LNCaP clone FGC (cell line): Measurements from ENCODE around the gene TEDC2.

Experiments
- DNase-seq: peaks from one replicate; pipeline ENCODE4 v3.0.0-alpha.2; 2011; ENCODE audit warnings: low read depth
- H3K4me3 ChIP-seq: 2 replicates; pipeline ENCODE4 v1.5.1; 2011; ENCODE audit warnings: mild to moderate bottlenecking, low read depth, low read length, control low read depth
- CTCF ChIP-seq: IDR thresholded peaks from 2 replicates; pipeline ENCODE4 v1.5.1; 2012; ENCODE audit warnings: mild to moderate bottlenecking; ENCODE audit not compliant: control insufficient read depth, insufficient read depth; ENCODE audit errors: extremely low read depth

TEDC2 gene

DNA sequence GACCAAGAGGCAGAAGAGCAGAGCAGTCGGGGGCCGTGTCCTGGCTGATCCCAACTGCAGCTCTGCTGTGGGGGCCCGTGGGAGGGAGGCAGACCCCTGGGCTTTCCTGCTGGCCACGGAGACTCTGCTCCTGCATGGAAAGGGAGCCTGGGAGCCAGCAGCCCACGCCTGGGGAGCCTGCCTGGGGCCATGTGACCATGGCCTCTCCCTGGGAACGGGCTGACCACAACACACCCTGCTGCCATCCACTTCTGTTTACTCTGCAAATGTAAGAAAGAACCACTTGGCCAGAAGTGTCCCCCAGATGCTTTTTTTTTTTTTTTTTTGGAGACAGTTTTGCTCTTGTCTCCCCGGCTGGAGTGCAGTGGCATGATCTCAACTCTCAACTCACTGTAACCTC is 2.0 kb upstream of the TEDC2 start:
- no peak overlapping the region for H3K4me3 ChIP-seq
- no peak for DNase-seq
- no peak for TF ChIP-seq CTCF

- H3K4me3 ChIP-seq, result peak overlapping the region; percentile 74
- DNase-seq, result no peak
- no peak for TF ChIP-seq CTCF
Measured at GRCh38 chr16:2458887-2459646, 842 bp upstream of the TEDC2 start.

DNA sequence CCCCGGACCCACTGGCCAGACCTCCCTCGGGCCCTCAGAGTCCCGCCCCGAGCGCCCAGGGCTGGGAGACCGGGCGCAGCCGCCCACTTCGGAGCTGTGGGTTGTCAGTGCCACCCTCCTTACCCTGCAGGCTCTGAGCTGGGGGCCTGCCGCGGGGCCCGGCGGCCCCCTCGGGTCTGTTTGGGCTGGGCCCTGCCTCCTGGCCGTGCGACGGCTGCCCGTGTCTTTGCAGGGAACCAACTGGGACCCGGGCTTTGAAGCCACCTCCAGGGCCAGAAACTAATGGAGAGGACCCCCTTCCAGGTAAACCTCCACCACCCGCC is 443 bp downstream of the TEDC2 start:
- H3K4me3 ChIP-seq, result peak overlapping the region; percentile 74
- DNase-seq, result no peak
- TF ChIP-seq CTCF, result no peak

DNA sequence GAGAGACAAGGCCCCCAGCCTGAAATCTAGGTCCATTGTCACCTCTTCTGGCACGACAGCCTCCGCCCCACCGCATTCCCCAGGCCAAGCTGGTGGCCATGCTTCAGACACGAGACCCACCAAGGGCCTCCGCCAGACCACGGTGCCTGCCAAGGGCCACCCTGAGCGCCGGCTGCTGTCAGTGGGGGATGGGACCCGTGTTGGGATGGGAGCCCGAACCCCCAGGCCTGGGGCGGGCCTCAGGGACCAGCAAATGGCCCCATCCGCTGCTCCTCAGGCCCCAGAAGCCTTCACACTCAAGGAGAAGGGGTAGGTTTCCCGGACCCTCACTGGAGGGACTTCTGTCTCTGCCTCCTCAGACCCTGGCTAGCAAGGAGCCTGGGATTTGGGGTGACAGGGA is 1.0 kb downstream of the TEDC2 start:
- no peak for DNase-seq
- no peak for TF ChIP-seq CTCF
- H3K4me3 ChIP-seq, result peak overlapping the region; percentile 74

GRCh38 chr16:2462031-2462866 is 2.3 kb downstream of the TEDC2 start:
- no peak for DNase-seq
- no peak for TF ChIP-seq CTCF
- no peak overlapping the region for H3K4me3 ChIP-seq

DNA sequence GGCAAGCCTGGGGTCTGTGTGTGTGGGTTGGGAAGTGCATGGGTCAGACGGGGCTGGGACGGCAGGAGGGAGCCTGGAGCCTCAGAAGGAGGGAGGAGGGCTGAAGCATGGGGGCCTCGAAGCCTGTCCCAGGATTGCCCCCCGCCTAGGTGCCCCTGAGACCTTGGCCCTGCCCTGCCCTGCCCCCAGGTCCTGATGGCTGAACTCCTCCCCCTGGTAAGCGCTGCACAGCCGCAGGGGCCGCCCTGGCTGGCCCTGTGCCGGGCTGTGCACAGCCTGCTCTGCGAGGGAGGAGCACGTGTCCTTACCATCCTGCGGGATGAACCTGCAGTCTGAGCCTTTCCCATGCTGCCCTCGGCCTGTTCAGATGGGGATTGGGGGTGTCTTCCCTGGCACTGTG is 4.4 kb downstream of the TEDC2 start:
- TF ChIP-seq CTCF, result no peak
- no peak for DNase-seq
- no peak overlapping the region for H3K4me3 ChIP-seq
